CD4-positive, alpha-beta T cell (primary cell): ENCODE data around the gene ZNF22. TPM values are rescaled to one million over a fixed set of nuclear protein-coding genes. Genes with fewer than 3 reads are reported as not detected.

Source experiments
- ATAC-seq: fragments of 200-7000 bp; cut with Tn5 transposase; one replicate; pipeline ENCODE4 v1.10.0; 2022; ENCODE audit warnings: mild to moderate bottlenecking; ENCODE audit not compliant: poor library complexity
- CTCF ChIA-PET: fragments of 350-600 bp; sonication (Branson Sonifier 250); formaldehyde crosslinking; loops from one replicate; lab custom pipeline; 2021; ENCODE audit warnings: antibody characterized with exemption, inconsistent platforms; lab: Charles Lee
- POLR2A ChIA-PET: fragments of 350-600 bp; sonication (Branson Sonifier 250); formaldehyde crosslinking; loops from one replicate; lab custom pipeline; 2021; ENCODE audit warnings: antibody characterized with exemption, inconsistent platforms; lab: Charles Lee
- DNase-seq, 14 experiments: peaks; one replicate each; pipeline ENCODE4 v3.0.0-alpha.2; 2013 to 2020; ENCODE audit warnings: mixed read lengths in 2 of 14
- H3K27ac ChIP-seq, 2 donors: one replicate each; pipeline versions ENCODE4 v1.5.1 to v1.7.0; 2013; ENCODE audit warnings: low read length in 2 of 2, low read depth in 1 of 2, mild to moderate bottlenecking in 1 of 2
- H3K27me3 ChIP-seq, 2 experiments: 1 replicate in 1 of 2; 2 replicates in 1 of 2; pipeline versions ENCODE4 v1.6.1 to v1.7.0; 2013; ENCODE audit warnings: low read length in 2 of 2, control low read depth in 1 of 2, mild to moderate bottlenecking in 1 of 2, moderate library complexity in 1 of 2; ENCODE audit not compliant: insufficient read depth in 2 of 2, control insufficient read depth in 1 of 2
- H3K36me3 ChIP-seq: one replicate; pipeline ENCODE4 v1.6.1; 2013; ENCODE audit warnings: low read length, control low read depth; ENCODE audit not compliant: insufficient read depth
- H3K4me1 ChIP-seq: one replicate; pipeline ENCODE4 v1.6.1; 2013; ENCODE audit warnings: low read length, control low read depth; ENCODE audit not compliant: insufficient read depth
- H3K4me3 ChIP-seq: one replicate; pipeline ENCODE4 v1.5.1; 2013; ENCODE audit warnings: mild to moderate bottlenecking, low read length, moderate library complexity
- H3K9me3 ChIP-seq, 2 experiments: 1 replicate in 1 of 2; 2 replicates in 1 of 2; pipeline versions ENCODE4 v1.6.1 to v1.7.0; 2013; ENCODE audit warnings: low read length in 2 of 2, mild to moderate bottlenecking in 2 of 2, control low read depth in 1 of 2, moderate library complexity in 1 of 2; ENCODE audit not compliant: control insufficient read depth in 1 of 2, insufficient read depth in 1 of 2
- H3K27ac Mint-ChIP-seq: one replicate; pipeline ENCODE4 v1.8.0; 2020; ENCODE audit warnings: mixed read lengths
- H3K27me3 Mint-ChIP-seq: one replicate; pipeline ENCODE4 v1.8.0; 2021; ENCODE audit warnings: mixed read lengths
- H3K36me3 Mint-ChIP-seq: one replicate; pipeline ENCODE4 v1.8.0; 2021; ENCODE audit warnings: low read depth, mixed read lengths
- H3K4me1 Mint-ChIP-seq: one replicate; pipeline ENCODE4 v1.8.0; 2021; ENCODE audit warnings: low read depth, mixed read lengths
- H3K4me3 Mint-ChIP-seq: one replicate; pipeline ENCODE4 v1.8.0; 2020; ENCODE audit warnings: mild to moderate bottlenecking, mixed read lengths
- H3K9me3 Mint-ChIP-seq: one replicate; pipeline ENCODE4 v1.8.0; 2020; ENCODE audit warnings: mixed read lengths
- CTCF ChIP-seq: fragments of 200-600 bp; IDR thresholded peaks from one replicate; pipeline ENCODE4 v1.8.0; 2022; ENCODE audit warnings: antibody characterized with exemption, mild to moderate bottlenecking
- intact Hi-C, 2 experiments: fragments of 100-400 bp; cut with DNase I in 1 of 2; cut with micrococcal nuclease in 1 of 2; formaldehyde crosslinking; loops; one replicate each; pipeline versions ENCODE4 v1.15.1 to v1.9.0; 2023 to 2025; cut with DNase I, micrococcal nuclease
- total RNA-seq, 174 experiments: library from RNA in 2 of 174; stranded (reverse) in 2 of 174; gene quantifications; one replicate each; pipeline ENCODE4 v1.2.3 and lab custom pipeline; 2021 to 2026

Gene ZNF22
- total RNA-seq, 2 experiments from 2014 or later: 14.1 to 15.3 TPM

DNA sequence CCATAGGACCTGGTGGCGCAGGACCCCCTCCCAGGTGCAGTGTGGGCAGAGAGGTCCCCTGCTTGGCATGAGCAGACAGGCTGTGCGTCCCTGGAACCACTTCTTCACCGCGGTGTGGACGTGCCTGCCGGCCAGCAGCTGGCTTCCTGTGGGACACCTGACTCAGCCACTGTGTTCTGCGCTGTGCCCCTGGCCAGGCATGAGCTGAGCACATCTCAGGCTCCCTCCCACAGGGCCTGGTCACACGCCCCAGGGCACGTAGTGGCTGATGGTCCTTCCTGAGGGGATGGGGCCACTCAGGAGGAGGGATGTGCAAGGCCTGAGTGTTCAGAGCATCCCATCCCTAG is 18.6 kb upstream of the ZNF22 start:
- Mint-ChIP-seq H3K4me3 (no peak overlapping the region), H3K27ac (no peak overlapping the region), H3K27me3 (no peaks in the 10 kb centered on the region), H3K9me3 (no peaks in the 10 kb centered on the region), H3K4me1 (no peaks in the 10 kb centered on the region), H3K36me3 (no peaks in the 10 kb centered on the region)
- peaks cover 9% of the 10 kb centered on the region for H3K4me1 ChIP-seq
- H3K36me3 ChIP-seq: no peaks in the 10 kb centered on the region
- H3K27me3 ChIP-seq: no peaks in the 10 kb centered on the region
- no peak for TF ChIP-seq CTCF
- H3K27ac ChIP-seq: no peak overlapping the region
- POLR2A ChIA-PET: no interaction called here
- H3K9me3 ChIP-seq: no peaks in the 10 kb centered on the region
- DNase-seq (peak in 1 of 14 experiments; percentile 31), ATAC-seq (no peak)
- CTCF ChIA-PET: no interaction called here
- no peak overlapping the region for H3K4me3 ChIP-seq
- intact Hi-C loops: no loop called here

DNA sequence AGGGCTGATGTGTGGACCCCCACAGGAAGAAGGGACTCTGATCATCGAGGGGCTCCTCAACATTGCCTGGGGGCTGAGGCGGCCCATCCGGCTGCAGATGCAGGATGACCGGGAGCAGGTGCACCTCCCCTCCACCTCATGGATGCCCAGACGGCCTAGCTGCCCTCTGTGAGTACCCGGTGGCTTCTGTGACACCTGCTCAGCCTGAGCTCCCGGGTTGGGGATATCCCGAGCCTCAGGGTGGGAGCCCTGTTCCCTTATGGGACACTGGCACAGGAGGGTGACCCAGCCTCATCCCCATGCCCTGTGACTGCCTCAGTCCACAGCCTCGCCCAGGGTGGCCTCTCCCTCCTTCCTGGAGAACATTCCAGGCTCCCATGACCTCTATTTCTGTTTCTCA is 18.2 kb upstream of the ZNF22 start:
- no peaks in the 10 kb centered on the region for H3K27me3 Mint-ChIP-seq
- H3K27me3 ChIP-seq: no peaks in the 10 kb centered on the region
- no peaks in the 10 kb centered on the region for H3K9me3 ChIP-seq
- H3K27ac ChIP-seq: no peak overlapping the region
- H3K4me3 Mint-ChIP-seq: no peak overlapping the region
- intact Hi-C loops: no loop called here
- no peaks in the 10 kb centered on the region for H3K9me3 Mint-ChIP-seq
- H3K4me1 Mint-ChIP-seq: no peaks in the 10 kb centered on the region
- ChIA-PET CTCF (no interaction called here), POLR2A (no interaction called here)
- no peaks in the 10 kb centered on the region for H3K36me3 ChIP-seq
- peaks cover 9% of the 10 kb centered on the region for H3K4me1 ChIP-seq
- no peak overlapping the region for H3K27ac Mint-ChIP-seq
- TF ChIP-seq CTCF: no peak
- H3K4me3 ChIP-seq: no peak overlapping the region
- H3K36me3 Mint-ChIP-seq: no peaks in the 10 kb centered on the region
- no peak for ATAC-seq
- peak in 1 of 14 experiments; percentile 22 for DNase-seq

DNA sequence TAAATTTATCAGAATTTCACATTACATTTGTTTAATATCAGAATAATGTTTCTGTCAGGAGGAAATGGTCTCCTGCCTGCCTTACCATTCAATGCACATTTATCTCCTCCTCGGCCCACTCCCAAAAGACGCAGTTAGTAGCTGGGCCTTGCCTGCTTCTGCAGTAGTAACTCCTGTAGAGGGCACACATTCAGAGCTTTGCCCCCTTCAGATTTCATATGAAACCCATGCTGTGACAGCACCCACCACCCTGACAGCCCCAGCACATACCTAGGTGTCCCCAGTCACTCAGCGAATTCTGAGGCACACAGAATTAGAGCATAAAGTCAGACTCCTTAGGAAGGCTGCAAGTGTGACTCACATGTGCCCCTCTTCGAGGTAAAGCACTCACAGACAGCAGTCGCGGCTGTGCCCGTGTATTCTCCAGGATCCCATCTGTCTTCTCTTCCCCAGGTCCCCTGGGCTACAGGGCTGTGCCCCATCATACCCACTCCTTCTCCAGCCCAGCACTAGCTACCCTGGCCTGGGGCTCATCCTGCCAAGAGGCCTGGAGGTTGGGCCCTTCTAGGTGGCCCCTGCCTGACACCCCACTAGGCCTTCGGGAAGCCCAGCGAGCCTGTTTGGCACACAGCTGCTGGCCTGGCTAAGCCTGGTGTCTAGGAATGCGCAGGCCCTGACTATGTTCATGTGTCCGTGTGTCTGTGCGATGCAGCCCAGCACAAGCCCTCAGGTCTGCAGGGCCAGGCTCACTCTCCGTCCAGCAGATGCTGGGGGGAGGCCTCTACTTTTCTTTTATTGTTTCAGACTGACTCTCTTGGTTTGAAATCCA is 17.4 kb upstream of the ZNF22 start:
- Histone ChIP-seq H3K9me3 (no peaks in the 10 kb centered on the region), H3K4me3 (no peak overlapping the region), H3K27ac (no peak overlapping the region), H3K36me3 (no peaks in the 10 kb centered on the region), H3K4me1 (peaks cover 9% of the 10 kb centered on the region), H3K27me3 (no peaks in the 10 kb centered on the region)
- ATAC-seq (no peak), DNase-seq (peak in 1 of 14 experiments; percentile 17)
- no peaks in the 10 kb centered on the region for H3K36me3 Mint-ChIP-seq
- no peaks in the 10 kb centered on the region for H3K4me1 Mint-ChIP-seq
- no peak overlapping the region for H3K4me3 Mint-ChIP-seq
- TF ChIP-seq CTCF: no peak
- H3K27ac Mint-ChIP-seq: no peak overlapping the region
- ChIA-PET CTCF (no interaction called here), POLR2A (no interaction called here)
- no peaks in the 10 kb centered on the region for H3K27me3 Mint-ChIP-seq
- H3K9me3 Mint-ChIP-seq: no peaks in the 10 kb centered on the region
- intact Hi-C loops: no loop called here
